NOMO-1 treated with DMSO at 0.1 percent for 48 hours (cell line): Measurements from ENCODE around the gene IL1RAP.
A peak's percentile ranks its signal among the peaks of the same experiment; 100 is the strongest.
"Not testable (repeated sequence)": the region's sequence is repeated elsewhere in the genome, so short reads cannot be mapped to it uniquely, and the experiment has no call there.

ENCODE experiments used
- DNase-seq: peaks from one replicate; lab custom pipeline; 2025; ENCODE audit not compliant: unreplicated experiment; lab: John Stamatoyannopoulos, UW

The IL1RAP gene

DNA sequence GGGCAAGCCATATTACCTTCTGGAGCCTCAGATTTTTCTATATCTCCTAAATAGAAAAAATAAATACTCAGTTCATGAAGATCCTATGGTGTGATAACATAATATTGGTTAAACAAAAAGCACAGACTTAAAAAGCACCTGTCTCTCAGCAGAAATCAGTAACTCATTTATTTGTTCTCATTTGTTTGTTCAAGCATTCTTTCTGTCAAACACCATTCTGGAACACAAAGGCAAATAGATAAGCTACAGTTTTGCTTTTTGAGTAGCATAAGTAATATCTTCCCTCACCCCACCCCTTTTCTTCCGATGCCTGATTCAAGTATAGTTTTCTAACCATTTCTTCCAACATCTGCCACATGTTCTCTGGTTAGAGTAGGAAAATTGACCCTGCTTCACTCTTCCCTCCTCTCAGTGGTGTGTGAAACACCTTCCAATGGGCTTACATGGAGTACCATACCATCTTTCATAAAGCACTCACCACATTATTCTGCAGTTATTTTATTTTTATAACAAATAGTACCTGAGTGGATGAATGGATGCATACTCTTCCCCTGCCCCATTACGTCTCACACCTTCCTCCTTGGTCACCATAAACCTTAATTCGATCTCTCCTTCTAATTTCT is 8.4 kb upstream of the IL1RAP start:
- DNase-seq: no peak

DNA sequence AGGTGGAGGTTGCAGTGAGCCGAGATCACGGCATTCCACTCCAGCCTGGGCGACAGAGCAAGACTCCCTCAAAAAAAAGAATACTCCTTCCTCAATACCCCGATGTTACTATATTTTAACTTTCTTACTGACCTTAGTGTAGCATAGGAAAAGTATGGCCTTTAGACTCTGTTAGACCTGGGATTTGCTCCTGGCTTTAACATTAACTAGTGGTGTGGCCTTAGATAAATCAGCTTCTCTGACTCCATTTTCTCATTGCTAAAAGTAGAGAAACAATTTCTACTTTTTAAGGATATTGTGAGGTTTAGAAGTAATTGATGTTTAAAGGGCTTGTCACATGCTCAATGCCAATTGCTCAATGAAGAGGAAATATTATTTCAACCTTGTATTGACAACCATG is 7.6 kb upstream of the IL1RAP start:
- no peak for DNase-seq

DNA sequence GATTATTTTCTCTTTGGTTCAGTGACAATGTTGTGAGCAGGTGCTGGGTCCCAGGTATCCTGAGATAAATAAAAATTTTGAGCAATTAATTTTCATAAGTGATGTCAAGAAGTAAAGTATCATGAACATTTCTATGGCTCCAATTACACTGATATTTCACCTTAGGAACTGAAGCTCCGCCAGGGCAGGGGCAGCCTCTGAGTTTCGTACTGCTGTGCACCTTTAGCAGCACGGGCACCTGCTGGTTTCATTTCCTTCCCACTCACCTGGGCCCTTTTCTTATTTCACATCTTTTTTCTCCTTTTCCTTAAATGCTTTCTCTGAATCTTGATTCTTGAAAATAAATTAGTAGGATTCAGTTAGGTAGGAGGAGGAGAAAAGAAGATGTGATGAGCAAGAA is 1.2 kb upstream of the IL1RAP start:
- DNase-seq: no peak

DNA sequence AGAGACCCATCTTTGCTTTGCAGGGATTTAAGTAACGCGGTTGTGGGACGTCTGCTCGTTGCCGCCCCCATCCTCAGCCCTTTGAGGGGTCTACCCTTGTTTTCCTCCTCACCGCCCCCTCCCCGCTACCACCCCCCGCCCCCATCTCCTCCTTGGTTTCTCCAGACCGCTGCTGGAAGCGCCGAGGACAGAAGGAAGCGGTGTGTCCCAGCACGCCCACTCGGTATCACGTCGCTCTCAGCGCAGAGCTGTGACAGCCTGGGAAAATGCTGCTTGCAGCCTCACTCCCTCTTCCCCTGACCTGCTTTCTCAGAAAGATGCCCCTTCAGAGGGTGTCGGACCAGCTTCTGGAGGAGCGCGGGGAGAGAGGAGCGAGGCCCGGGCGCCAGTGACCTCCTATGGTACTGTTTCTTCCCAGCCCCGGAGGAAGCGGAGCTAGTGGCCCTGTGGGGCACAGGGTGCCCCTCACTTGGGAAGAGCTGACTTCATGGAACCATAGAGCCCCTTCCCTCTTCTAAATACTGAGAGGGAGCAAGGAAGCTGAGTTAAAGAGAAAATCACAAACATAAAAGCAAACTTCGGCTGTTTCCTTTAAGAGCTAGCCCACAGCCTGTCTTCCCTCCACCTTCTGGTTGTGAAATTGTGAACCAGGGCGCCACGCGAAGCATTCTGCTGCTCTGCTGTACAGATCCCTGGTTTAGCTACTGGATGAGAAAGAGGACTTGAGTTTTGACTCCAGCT is 698 bp downstream of the IL1RAP start:
- peak; percentile 53 for DNase-seq

DNA sequence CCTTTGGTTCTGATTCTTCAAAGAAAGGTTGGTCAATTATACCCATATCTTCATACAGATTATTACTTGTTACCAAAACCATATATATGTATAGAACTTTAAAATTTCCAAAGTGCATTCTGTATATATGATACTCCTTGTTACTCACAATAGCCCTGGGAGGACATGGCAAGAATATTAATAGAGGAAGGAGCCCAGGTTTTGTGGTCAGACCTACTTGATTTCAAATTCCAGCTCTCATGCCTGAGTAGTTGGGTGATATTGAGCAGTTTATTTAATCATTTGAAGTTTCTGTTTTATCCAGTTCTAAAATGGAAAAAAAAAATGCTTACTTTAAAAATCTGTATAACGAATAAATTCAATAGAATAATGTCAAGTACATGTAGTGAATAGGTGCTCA is 2.5 kb downstream of the IL1RAP start:
- DNase-seq: no peak

DNA sequence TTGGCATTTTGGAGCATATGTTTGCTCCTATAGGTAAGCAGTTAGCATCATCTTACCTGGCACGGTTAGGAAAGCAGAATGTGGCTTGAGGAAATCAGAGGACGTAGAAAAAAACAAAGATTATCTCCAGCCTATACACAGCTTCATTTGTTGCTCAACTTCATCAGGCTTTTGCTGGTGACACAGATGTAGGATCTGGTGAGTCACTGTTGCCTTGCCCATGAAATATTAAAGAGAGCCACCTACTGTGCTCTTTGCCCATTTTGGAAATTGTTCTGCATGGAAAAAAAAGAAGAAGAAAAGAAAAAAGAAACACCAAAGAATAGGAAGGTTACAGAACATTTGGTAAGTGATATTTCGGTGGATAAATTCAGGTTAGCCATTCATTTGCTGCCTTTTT is 3.8 kb downstream of the IL1RAP start:
- DNase-seq: peak; percentile 69

DNA sequence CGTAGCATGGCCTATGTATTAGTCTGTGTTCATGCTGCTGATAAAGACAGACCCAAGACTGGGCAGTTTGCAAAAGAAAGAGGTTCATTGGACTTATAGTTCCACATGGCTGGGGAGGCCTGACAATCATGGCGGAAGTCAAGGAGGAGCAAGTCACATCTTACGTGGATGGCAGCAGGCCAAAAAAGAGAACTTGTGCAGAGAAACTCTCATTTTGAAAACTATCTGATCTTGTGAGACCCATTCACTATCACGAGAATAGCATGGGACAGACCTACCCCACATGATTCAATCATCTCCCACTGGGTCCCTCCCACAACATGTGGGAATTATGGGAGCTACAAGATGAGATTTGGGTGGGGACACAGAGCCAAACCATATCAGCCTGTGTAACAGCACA is 4.6 kb downstream of the IL1RAP start:
- not testable (repeated sequence) for DNase-seq

DNA sequence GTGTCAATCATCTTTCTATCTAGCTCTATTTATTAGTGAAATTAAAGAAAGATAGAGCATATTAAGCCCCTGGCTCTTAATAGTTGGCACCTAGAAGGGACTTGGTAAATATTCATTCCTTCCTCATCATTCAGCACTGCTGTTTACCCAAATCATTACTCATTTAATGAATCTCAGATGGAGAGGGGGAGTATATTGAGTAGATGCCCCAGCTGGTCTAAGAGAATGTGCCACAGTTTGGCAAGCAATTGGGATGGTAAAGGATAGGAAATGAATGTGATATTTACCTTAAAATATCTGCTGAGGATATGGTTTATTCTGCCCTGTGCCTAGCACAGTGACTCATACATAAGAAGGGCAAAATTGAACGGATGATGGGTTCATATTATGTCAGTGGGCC is 6.0 kb downstream of the IL1RAP start:
- no peak for DNase-seq

DNA sequence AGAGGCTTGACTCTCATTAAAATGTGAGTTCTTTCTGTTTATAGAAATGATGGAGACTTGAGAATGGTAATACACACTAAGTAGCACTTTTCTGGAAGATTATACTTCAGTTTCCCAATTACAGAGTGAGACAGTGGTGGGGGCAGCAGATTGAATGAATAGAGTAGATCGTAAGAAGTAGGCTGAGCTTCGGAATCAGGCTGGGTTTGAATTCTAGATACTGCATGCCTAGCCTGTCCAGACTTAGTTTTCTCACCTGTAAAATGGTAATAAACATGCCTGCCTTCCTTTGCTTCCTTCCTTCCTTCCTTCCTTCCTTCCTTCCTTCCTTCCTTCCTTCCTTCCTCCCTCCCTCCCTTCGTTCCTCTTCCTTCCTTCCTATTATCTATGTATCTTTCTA is 8.1 kb downstream of the IL1RAP start:
- no peak for DNase-seq

DNA sequence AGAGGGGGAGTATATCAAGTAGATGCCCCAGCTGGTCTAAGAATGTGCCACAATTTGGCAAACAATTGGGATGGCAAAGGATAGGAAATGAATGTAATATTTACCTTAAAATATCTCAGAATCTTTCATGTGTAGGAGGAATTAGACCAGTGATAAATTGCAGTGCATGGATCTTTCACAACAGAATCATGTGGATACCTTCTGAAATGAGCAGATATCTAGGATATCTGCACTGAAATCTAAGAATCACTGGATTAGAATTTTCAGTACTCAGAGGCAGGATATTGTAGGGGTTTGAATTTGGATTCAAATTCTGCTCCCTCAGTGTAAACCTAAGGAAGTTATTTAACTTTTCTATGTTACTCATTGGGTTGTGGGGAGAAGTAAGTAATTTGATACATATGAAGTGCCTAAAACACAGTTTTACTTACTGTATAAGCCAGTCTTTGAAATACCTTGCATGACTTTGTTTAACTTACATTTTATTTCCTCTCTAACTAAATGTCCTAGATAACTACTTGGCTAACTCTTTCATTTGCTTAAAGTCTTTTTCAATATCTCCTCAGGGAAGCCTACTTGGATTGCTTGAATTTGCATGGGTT is 8.8 kb downstream of the IL1RAP start:
- DNase-seq: no peak

DNA sequence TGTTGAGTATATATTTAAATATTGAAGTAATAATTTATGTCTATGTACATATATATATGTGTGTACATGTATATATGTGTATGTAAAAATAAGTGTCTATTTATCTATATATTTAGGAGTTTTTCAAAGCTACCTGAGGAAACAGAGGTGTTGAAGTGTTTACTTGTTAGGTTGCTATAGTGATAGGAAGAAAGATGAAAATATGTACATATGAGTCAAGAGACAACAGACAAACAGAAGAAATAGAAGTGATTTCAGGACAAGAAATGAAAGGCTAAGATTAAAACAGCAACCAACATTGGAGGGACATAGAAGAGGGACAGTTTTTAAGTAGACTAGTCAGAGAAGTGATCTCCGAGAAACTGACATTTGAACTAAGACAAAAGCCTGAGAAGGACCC is 11.1 kb downstream of the IL1RAP start:
- DNase-seq: no peak

DNA sequence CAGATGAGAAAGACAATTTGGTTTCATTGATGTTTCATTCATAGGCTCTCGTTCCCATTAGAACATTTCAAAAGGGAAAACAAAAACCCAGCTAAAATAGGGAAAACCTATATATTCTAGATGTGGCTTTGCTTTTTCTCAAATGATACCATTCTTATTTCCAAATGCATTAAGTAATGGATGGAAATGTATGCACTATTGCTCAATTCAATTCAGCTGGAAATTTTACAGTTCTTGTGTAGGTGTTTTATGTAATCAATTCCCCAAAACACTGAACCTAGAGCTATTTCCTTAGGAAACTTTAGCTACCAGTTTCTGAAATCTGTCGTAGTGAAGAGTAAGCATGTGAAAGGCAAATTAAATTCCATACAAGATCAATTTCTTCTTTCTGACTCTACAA is 11.7 kb downstream of the IL1RAP start:
- no peak for DNase-seq

DNA sequence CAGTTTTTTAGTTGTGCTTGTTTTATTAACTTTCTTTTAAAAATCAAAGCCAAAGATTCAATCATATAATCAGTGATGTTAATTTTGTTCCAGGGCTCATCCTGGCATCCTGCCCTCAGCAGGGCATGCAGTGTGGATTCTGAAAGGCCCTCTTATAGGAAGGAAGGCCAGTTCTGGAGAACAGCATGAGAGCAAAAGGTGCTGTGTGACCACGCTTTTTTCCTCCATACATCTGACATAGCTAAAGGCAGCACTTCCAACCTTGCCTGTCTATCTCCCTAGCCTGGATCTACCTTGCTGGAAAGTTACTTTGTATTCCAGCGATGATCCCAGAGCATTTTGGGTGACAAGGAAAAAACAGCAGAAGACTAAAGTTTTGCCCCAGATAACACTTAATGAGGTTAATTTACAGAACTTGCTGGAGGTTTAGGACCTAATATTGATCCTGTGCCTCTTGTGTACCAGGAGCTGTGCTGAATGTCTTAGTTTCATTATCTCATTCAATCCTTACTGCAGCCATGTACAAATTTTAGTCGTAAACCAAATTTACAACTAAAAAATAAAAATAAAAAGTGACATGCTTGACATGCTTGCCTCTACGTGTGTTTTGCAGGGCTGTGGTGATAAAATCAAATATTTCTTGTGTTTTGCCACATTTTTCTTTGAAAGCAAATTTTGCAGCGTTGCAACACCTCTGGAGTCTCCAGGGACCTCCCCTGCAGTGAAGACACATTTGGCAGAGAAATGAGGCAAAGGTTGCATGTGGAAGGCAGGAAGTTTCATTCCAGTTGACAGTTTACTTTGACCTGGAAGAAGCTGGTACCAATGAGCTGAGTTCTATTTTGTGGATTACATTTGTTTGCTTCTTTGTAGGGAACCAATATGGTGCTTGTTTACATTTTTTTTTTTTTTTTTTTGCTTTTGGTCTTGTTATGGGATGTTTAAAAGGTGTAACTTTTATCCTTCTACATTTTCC is 13.2 kb downstream of the IL1RAP start:
- no peak for DNase-seq

DNA sequence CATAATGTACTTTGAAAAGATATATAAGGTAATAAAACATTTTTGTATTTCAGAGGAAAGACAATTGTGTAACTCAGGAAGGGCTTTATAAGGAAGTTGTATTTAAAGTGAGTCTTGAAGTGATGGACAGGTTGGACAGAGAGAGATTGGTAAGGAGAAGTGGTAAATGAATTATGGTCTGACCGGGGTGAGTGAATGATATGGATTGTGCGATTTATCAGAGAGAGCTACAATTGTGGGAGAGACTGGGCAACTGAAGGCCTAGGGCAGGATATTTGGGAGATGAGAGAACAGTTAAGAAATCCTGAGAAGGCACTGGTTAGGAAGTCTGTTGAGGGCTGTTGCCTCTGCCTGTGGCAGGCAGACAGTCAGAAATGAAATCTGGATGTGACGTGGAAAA is 14.8 kb downstream of the IL1RAP start:
- peak; percentile 69 for DNase-seq

DNA sequence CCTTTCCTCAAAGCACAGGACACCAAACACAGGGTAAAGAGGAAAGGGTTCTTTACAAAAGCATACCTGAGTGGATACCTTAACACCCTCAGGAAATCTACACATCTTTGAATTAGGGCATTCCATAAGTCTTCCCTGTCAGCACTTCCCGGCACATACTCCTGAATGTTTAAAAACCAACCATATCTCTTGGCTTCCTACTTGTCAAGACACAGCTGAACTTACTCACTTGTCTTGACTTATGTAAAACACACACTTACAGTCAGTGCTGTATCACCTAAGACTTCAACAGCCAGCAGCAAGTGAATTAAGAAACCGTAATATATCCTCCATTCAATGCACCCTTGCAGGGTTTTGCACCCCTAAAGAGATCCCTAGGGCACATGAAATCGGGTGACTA is 17.5 kb downstream of the IL1RAP start:
- no peak for DNase-seq

DNA sequence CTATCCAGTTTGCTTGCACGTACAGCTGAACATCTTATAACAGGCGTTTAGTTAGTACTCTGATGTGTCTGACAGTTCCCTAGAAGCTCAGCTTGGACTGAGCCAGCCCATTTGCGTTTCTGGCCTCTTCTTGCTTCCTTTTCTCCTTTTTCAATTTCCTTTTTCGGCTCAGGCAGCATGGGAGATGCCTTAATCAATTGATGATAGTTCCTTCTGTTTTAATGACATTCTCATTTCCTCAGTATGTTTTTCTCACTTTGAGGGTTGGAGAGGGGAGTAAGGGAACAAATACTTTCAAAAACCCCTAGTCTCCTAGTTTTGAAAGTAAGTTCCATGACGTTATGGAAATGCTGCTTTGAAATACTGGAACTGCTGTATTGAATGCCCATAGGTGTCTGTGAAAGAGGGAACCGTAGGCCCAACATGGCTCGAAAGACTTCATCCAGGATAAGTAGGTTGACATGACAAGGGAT is 18.9 kb downstream of the IL1RAP start:
- no peak for DNase-seq

DNA sequence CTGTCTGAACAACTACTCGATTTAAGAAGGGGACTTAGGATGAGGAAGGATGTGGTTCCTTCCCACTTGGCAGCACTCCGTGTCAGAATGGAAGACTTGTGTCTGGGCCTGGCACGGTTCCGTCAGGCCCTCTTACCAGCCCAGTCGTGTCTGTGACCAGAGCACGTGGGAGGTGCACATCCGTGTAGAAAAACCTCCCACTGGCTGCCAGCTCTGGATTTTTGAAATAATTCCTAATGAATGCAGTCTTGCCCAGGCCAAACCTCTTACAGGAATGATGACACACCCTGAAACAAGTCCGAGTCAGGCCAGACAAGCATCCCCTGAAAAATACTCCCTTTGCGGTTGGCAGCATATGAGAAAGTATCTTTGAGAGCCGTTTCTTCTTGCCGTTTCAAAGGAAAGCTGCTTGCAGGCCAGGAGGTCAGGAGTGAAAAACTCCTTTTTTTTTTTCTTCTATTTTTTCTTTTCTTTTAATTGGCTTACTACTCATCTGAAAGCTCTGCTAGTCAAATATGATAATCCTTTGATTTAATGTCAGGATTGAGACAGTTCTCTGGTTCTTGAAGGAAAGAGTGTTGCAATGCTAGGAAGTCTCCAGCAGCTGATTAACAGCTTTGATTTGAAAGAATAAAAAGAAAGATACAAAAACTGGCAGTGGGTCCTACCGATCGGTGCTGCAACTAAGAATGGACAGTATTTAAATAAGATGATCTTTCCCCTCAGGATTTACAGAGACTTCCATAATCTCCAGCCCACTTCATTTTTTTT is 19.8 kb downstream of the IL1RAP start:
- no peak for DNase-seq

DNA sequence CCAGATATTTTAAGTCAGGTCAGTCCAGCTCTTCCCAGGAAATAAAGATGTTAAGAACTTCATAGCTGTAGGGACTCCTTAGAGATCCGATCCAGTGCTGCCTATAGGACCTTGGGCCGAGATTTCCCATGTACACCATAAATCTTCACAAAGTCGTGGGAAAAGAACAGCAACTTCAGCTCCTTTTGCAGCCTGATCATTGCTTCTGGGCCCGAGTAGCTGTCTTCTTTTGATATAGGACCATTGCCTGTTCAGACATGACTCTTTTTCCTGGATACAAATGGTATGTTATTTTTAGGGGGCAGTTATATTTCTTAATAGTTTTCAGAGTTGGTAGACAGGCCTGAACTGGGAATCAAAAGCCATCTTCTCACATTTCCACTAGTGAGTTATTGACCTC is 20.5 kb downstream of the IL1RAP start:
- no peak for DNase-seq

DNA sequence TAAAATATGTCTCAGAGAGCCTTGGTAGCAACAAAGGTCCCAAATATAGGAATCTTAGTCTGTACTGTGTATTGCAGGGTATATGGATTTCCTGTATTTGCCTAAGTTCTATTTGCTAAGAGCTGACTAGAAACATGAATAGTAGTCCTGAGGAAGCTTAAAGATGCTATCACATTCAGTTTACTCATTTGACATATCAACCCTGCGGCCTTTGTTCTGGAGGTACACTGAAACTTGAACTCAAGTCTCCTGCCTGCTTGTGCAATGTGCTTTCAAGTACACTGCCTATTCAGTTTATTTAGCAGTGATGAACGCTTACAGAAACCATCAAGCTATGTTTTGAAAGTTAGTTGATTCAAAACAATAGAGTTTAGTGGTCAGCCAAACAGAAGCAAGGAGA is 21.1 kb downstream of the IL1RAP start:
- no peak for DNase-seq

DNA sequence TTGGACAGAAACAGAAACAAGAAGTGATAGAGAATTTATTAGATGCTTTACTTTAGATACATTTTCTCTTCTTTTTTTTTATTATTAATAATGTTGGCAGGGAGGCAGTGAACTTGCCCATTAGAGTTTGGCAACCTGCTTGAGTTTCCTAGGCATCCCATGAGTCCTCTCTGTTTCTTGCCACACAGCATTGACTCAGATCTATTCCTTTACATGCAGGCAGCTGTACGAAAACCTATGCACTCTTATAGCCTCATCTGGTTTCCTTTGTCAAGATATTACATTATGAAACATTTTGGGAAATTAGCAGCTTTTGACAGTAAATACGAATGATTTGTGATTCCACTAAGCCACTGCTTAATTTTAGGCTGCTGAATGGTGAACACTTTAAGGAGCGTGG is 23.3 kb downstream of the IL1RAP start:
- no peak for DNase-seq

DNA sequence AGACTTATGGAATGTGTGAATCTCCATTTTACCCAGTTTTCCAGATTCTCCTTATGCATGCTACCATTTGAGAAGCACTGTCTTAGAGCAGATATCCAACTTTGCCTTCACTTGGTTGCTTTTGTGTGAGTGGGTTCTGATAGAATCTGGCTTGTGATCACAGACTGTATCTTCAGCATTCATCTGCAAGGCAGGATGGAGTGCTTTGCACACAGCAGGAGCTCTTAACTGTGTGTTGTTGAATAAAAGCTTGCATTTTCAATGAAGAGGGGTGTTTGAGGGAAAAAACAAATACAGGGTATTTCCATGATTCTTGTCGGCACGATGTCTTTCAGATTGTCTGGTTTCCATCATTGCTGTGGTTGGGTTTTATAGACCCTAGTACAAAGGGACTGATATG is 24.4 kb downstream of the IL1RAP start:
- DNase-seq: no peak
